ENCODE results near the gene U2AF2. TPM values are rescaled to one million over a fixed set of nuclear protein-coding genes. Genes with fewer than 3 reads are reported as not detected.
A peak's percentile ranks its signal among the peaks of the same experiment; 100 is the strongest.

The U2AF2 gene
- polyA plus RNA-seq, 3 donors, result 5.3 to 166 (median 5.4) TPM

GRCh38 chr19:55606817-55607216, 48.0 kb upstream of the U2AF2 start:
- Histone ChIP-seq H4K20me1 (ENCODE audit: insufficient read depth, low read length) (peaks cover 49% of the 10 kb centered on the region), H3K4me1 (ENCODE audit: control insufficient read depth in 1 of 2, insufficient read depth in 2 of 2, low read length in 2 of 2) (peaks cover 30 to 55% of the 10 kb centered on the region in 2 donors), H3K9ac (ENCODE audit: insufficient read depth, low read length, poor library complexity, severe bottlenecking) (peak overlapping the region; percentile 78), H3K4me2 (replicated peaks; ENCODE audit: extremely low read depth, low read length, poor library complexity, severe bottlenecking) (peak overlapping the region; percentile 77), H3K27ac (ENCODE audit: low read depth in 1 of 2, low read length in 2 of 2) (peak overlapping the region in 1 of 2 donors; percentile 76), H3K36me3 (replicated peaks in 1 of 2; ENCODE audit: control insufficient read depth in 1 of 2, insufficient read depth in 2 of 2, low read length in 2 of 2) (peaks cover 4 to 44% of the 10 kb centered on the region in 2 donors), H3K9me3 (replicated peaks in 1 of 2; ENCODE audit: control insufficient read depth in 1 of 2, insufficient read depth in 1 of 2, low read length in 2 of 2) (no peaks in the 10 kb centered on the region), H3K4me3 (replicated peaks in 1 of 3; ENCODE audit: low read depth in 2 of 3, low read length in 3 of 3) (peak overlapping the region in 1 of 3 experiments; percentile 81), H3K79me2 (ENCODE audit: insufficient read depth, low read length) (peaks cover 80% of the 10 kb centered on the region), H3K27me3 (ENCODE audit: control insufficient read depth in 2 of 2, insufficient read depth in 2 of 2, low read length in 2 of 2) (no peaks in the 10 kb centered on the region), H2AFZ (ENCODE audit: insufficient read depth, low read depth, low read length, poor library complexity, severe bottlenecking) (no peak overlapping the region)
- Mint-ChIP-seq H3K36me3 (peaks cover 27 to 46% of the 10 kb centered on the region in 2 donors), H3K27ac (peak overlapping the region in 6 of 7 donors; percentile 35 to 97 (median 94)), H3K9me3 (no peaks in the 10 kb centered on the region), H3K4me1 (peaks cover 67% of the 10 kb centered on the region), H3K27me3 (ENCODE audit: low read depth in 3 of 3) (no peaks in the 10 kb centered on the region), H3K4me3 (no peak overlapping the region)
- WGBS (ENCODE audit: insufficient coverage), result 54% methylated on average over 6 of the region's 9 CpGs
- intact Hi-C loops (cut with micrococcal nuclease), result loop anchor here (2.0 to 10.0 kb wide), 4 partner anchors 14 to 202 kb away; partner anchors contain the start of genes UBE2S (in 1 of the 2), ZNF580 (in 1 of the 2) and ZNF581 (in 1 of the 2)
- TF ChIP-seq CTCF (IDR thresholded peaks at IDR 0.05), result no peak
- no peak for DNase-seq

- H3K4me1 Mint-ChIP-seq, result peaks cover 69% of the 10 kb centered on the region
- H3K4me2 ChIP-seq (replicated peaks; ENCODE audit: extremely low read depth, low read length, poor library complexity, severe bottlenecking), result no peak overlapping the region
- H2AFZ ChIP-seq (ENCODE audit: insufficient read depth, low read depth, low read length, poor library complexity, severe bottlenecking), result no peak overlapping the region
- H3K9me3 ChIP-seq (replicated peaks in 1 of 2; ENCODE audit: control insufficient read depth in 1 of 2, insufficient read depth in 1 of 2, low read length in 2 of 2), result no peaks in the 10 kb centered on the region
- WGBS (ENCODE audit: insufficient coverage), result 78% methylated on average over 3 of the region's 5 CpGs
- H3K4me1 ChIP-seq (ENCODE audit: control insufficient read depth in 1 of 2, insufficient read depth in 2 of 2, low read length in 2 of 2), result peaks cover 33 to 44% of the 10 kb centered on the region in 2 donors
- no peak for TF ChIP-seq CTCF (IDR thresholded peaks at IDR 0.05)
- H4K20me1 ChIP-seq (ENCODE audit: insufficient read depth, low read length), result peaks cover 65% of the 10 kb centered on the region
- no peak overlapping the region for H3K4me3 Mint-ChIP-seq
- H3K36me3 Mint-ChIP-seq, result peaks cover 34 to 53% of the 10 kb centered on the region in 2 donors
- H3K36me3 ChIP-seq (replicated peaks in 1 of 2; ENCODE audit: control insufficient read depth in 1 of 2, insufficient read depth in 2 of 2, low read length in 2 of 2), result peaks cover 6 to 33% of the 10 kb centered on the region in 2 donors
- H3K27ac ChIP-seq (ENCODE audit: low read depth in 1 of 2, low read length in 2 of 2), result no peak overlapping the region
- peaks cover 0 to 2% (median 0%) of the 10 kb centered on the region in 7 donors for H3K9me3 Mint-ChIP-seq
- no peaks in the 10 kb centered on the region for H3K27me3 ChIP-seq (ENCODE audit: control insufficient read depth in 2 of 2, insufficient read depth in 2 of 2, low read length in 2 of 2)
- peaks cover 78% of the 10 kb centered on the region for H3K79me2 ChIP-seq (ENCODE audit: insufficient read depth, low read length)
- H3K27ac Mint-ChIP-seq, result peak overlapping the region in 1 of 7 donors; percentile 15
- no peak overlapping the region for H3K9ac ChIP-seq (ENCODE audit: insufficient read depth, low read length, poor library complexity, severe bottlenecking)
- H3K4me3 ChIP-seq (replicated peaks in 1 of 3; ENCODE audit: low read depth in 2 of 3, low read length in 3 of 3), result no peak overlapping the region
- no peaks in the 10 kb centered on the region for H3K27me3 Mint-ChIP-seq (ENCODE audit: low read depth in 3 of 3)
- no peak for DNase-seq
- intact Hi-C loops (cut with micrococcal nuclease), result loop anchor here in 1 of 2 donors (5.0 to 10.0 kb wide), 3 partner anchors 33 to 205 kb away; partner anchors contain the start of genes UBE2S, ZNF580 and ZNF581
Observed at GRCh38 chr19:55609326-55609725, 45.5 kb upstream of the U2AF2 start.

Data from CD14-positive monocyte (primary cell).